DND-41 (cell line): ENCODE results near the gene TTF1.

Source experiments
- ATAC-seq: fragments of 200-7000 bp; cut with Tn5 transposase; 3 replicates; pipeline ENCODE4 v1.9.1; 2021; ENCODE audit warnings: low read depth; ENCODE audit not compliant: insufficient read depth
- DNase-seq: peaks from one replicate; pipeline ENCODE4 v3.0.0-alpha.2; 2020
- H2AFZ ChIP-seq: 2 replicates; pipeline ENCODE4 v1.6.0; 2012; ENCODE audit warnings: low read depth, low read length
- H3K27ac ChIP-seq: 2 replicates; pipeline ENCODE4 v1.5.1; 2012; ENCODE audit warnings: low read length, inconsistent platforms
- H3K27me3 ChIP-seq: fragments of 200-600 bp; sonication (generic); 2 replicates; pipeline ENCODE4 v1.6.0; 2012; ENCODE audit warnings: low read length, mild to moderate bottlenecking, inconsistent platforms; ENCODE audit not compliant: insufficient read depth, poor library complexity
- H3K36me3 ChIP-seq: 2 replicates; pipeline ENCODE4 v1.5.1; 2012; ENCODE audit warnings: low read length, inconsistent platforms; ENCODE audit not compliant: insufficient read depth
- H3K4me1 ChIP-seq: 2 replicates; pipeline ENCODE4 v1.5.1; 2012; ENCODE audit warnings: mild to moderate bottlenecking, low read length; ENCODE audit not compliant: insufficient read depth
- H3K4me2 ChIP-seq: 2 replicates; pipeline ENCODE4 v1.6.0; 2012; ENCODE audit warnings: mild to moderate bottlenecking, moderate library complexity, low read length, inconsistent platforms; ENCODE audit not compliant: insufficient read depth
- H3K4me3 ChIP-seq, 2 experiments: fragments of 200-600 bp in 1 of 2; shearing (Covaris generic) in 1 of 2; 2 replicates each; pipeline ENCODE4 v1.5.1; 2012 to 2016; ENCODE audit warnings: inconsistent platforms in 2 of 2, low read length in 2 of 2, mild to moderate bottlenecking in 2 of 2, low read depth in 1 of 2, moderate library complexity in 1 of 2
- H3K79me2 ChIP-seq: 2 replicates; pipeline ENCODE4 v1.6.0; 2012; ENCODE audit warnings: low read length, inconsistent platforms; ENCODE audit not compliant: insufficient read depth
- H3K9ac ChIP-seq: 2 replicates; pipeline ENCODE4 v1.6.0; 2012; ENCODE audit warnings: low read depth, mild to moderate bottlenecking, inconsistent platforms, low read length, moderate library complexity
- H3K9me3 ChIP-seq: 2 replicates; pipeline ENCODE4 v1.5.1; 2012; ENCODE audit warnings: low read length, moderate library complexity, mild to moderate bottlenecking, inconsistent platforms; ENCODE audit not compliant: insufficient read depth, severe bottlenecking
- H4K20me1 ChIP-seq: 2 replicates; pipeline ENCODE4 v1.6.0; 2012; ENCODE audit warnings: low read length; ENCODE audit not compliant: insufficient read depth
- CTCF ChIP-seq: IDR thresholded peaks from 2 replicates; pipeline ENCODE4 v1.5.1; 2012; ENCODE audit warnings: borderline replicate concordance, low read length, moderate library complexity, mild to moderate bottlenecking; ENCODE audit not compliant: poor library complexity, severe bottlenecking; ENCODE audit errors: extremely low read depth
- EZH2 ChIP-seq: IDR thresholded peaks from 3 replicates; pipeline ENCODE4 v1.6.1; 2012; ENCODE audit warnings: borderline replicate concordance, low read depth, mild to moderate bottlenecking, moderate library complexity, low read length, inconsistent platforms; ENCODE audit not compliant: severe bottlenecking

The TTF1 gene

GRCh38 chr9:132443951-132444607 lies 37.4 kb upstream of the TTF1 start:
- H3K4me3 ChIP-seq, result no peak overlapping the region
- no peaks in the 10 kb centered on the region for H4K20me1 ChIP-seq
- no peaks in the 10 kb centered on the region for H3K4me1 ChIP-seq
- no peak for DNase-seq
- no peaks in the 10 kb centered on the region for H3K9me3 ChIP-seq
- no peak overlapping the region for H3K27ac ChIP-seq
- peaks cover 6% of the 10 kb centered on the region for H3K27me3 ChIP-seq
- H3K4me2 ChIP-seq, result no peak overlapping the region
- no peaks in the 10 kb centered on the region for H3K36me3 ChIP-seq
- ATAC-seq, result no peak
- no peak overlapping the region for H2AFZ ChIP-seq
- TF ChIP-seq CTCF (no peak), EZH2 (no peak)
- no peak overlapping the region for H3K9ac ChIP-seq
- H3K79me2 ChIP-seq, result no peaks in the 10 kb centered on the region

- H3K27me3 ChIP-seq, result peaks cover 6% of the 10 kb centered on the region
- H4K20me1 ChIP-seq, result no peaks in the 10 kb centered on the region
Observed at GRCh38 chr9:132441404-132441803, 34.8 kb upstream of the TTF1 start.

GRCh38 chr9:132440735-132441134 lies 34.1 kb upstream of the TTF1 start:
- Histone ChIP-seq H4K20me1 (no peaks in the 10 kb centered on the region), H3K9ac (no peak overlapping the region), H2AFZ (no peak overlapping the region), H3K27me3 (peaks cover 6% of the 10 kb centered on the region), H3K4me1 (no peaks in the 10 kb centered on the region), H3K9me3 (no peaks in the 10 kb centered on the region), H3K36me3 (no peaks in the 10 kb centered on the region), H3K27ac (no peak overlapping the region), H3K4me3 (no peak overlapping the region), H3K4me2 (no peak overlapping the region), H3K79me2 (no peaks in the 10 kb centered on the region)
- ATAC-seq, result no peak
- TF ChIP-seq CTCF (no peak), EZH2 (no peak)
- DNase-seq, result no peak

More at GRCh38 chr9:132441404-132441803, 34.8 kb upstream of the TTF1 start:
- H3K36me3 ChIP-seq, result no peaks in the 10 kb centered on the region
- no peak for ATAC-seq
- H2AFZ ChIP-seq, result no peak overlapping the region
- DNase-seq, result no peak
- H3K9me3 ChIP-seq, result no peaks in the 10 kb centered on the region
- no peaks in the 10 kb centered on the region for H3K79me2 ChIP-seq
- H3K9ac ChIP-seq, result no peak overlapping the region
- H3K4me2 ChIP-seq, result no peak overlapping the region
- H3K4me1 ChIP-seq, result no peaks in the 10 kb centered on the region
- H3K27ac ChIP-seq, result no peak overlapping the region
- TF ChIP-seq EZH2 (no peak), CTCF (no peak)
- no peak overlapping the region for H3K4me3 ChIP-seq

GRCh38 chr9:132439153-132439552 lies 32.5 kb upstream of the TTF1 start:
- Histone ChIP-seq H4K20me1 (no peaks in the 10 kb centered on the region), H3K9ac (no peak overlapping the region), H3K9me3 (no peaks in the 10 kb centered on the region), H3K4me3 (no peak overlapping the region), H3K27ac (no peak overlapping the region), H3K79me2 (no peaks in the 10 kb centered on the region), H3K4me1 (no peaks in the 10 kb centered on the region), H3K27me3 (peaks cover 6% of the 10 kb centered on the region), H3K4me2 (no peak overlapping the region), H2AFZ (no peak overlapping the region), H3K36me3 (no peaks in the 10 kb centered on the region)
- TF ChIP-seq CTCF (no peak), EZH2 (no peak)
- ATAC-seq (no peak), DNase-seq (no peak)
